OCI-LY3 (cell line): ENCODE results near the gene CYTH3.

Experiments
- CTCF ChIP-seq: fragments of 200-600, 300-600 bp; sonication (generic); IDR thresholded peaks from 2 replicates; pipeline ENCODE4 v1.5.1; 2014; ENCODE audit warnings: antibody characterized with exemption, low read length, low read depth
- EZH2phosphoT487 ChIP-seq: fragments of 200-600 bp; shearing (Covaris generic); IDR thresholded peaks from 2 replicates; pipeline ENCODE4 v1.6.1; 2018; ENCODE audit warnings: antibody characterized with exemption, mixed run types, low read depth

- TF ChIP-seq CTCF (no peak), EZH2phosphoT487 (no peak)
These were observed 12.3 kb upstream of the CYTH3 start for GRCh38 chr7:6284461-6285360.
